Retina (tissue), 1 donor: ENCODE measurements around the gene POU6F2.

ENCODE experiments used
- DNase-seq: peaks from one replicate; pipeline ENCODE4 v3.0.0-alpha.2; 2016

The POU6F2 gene

DNA sequence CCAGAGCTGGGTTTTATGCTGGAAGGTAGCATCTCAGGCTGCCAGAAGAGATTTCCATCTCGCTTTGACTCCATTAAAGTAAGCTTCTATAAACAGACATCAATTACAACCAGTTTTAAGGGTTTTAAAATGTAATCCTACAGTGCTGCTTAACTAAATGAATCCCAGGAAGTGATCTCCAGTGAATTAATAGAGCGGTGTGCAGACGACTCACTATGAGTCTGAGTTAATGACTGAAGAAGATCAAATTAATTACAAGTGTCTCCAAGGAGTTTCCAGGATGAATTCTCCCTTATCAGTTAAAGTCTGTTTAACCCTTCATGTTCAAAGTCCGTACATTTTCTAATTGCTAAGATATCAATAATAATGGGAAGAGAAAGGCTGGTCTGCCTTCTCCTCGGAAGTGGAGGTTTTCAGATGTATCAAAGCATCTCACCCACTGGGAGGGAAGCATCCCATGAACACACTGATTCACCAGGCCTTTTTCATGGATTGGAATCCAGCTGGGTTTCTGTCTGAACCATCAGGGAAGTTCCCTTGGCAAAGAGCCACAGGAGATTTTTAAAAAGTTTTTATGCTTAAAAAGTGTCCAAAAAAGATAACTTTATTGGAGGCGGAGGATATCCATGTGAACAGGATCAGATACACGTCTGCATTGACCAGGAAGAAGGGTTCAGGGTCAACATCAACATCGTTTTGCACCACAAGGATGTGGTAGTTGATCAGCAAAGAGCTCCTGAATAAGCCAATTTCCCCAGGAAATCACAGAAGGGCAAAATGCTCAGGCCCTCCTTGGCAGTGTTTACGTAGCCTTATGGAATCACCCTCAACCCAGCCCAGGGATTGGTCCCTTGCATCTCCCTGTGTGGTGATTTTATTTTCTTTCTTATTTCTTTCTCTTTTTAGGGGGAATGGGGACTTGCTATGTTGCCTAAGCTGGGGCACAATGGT lies 288.2 kb downstream of the POU6F2 start:
- no peak for DNase-seq

DNA sequence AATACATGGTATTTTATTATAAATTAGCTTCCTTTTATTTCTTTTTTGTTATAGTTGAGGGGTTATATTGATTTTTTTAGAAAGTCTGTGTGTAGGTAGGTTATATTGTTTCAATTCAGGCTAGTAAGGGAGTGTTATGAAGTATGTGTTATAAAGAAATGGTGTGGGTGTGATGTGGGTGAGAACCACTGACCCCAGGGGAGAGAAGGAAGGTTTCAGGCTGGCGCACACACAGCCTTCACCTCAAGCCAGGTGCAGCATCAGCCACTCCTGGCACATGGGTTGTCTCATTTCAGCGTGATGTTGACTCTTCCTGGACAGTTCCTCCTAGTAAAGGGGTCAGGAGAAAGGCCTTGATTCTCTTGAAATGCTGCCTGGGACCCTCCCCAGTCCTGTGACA lies 291.3 kb downstream of the POU6F2 start:
- no peak for DNase-seq

DNA sequence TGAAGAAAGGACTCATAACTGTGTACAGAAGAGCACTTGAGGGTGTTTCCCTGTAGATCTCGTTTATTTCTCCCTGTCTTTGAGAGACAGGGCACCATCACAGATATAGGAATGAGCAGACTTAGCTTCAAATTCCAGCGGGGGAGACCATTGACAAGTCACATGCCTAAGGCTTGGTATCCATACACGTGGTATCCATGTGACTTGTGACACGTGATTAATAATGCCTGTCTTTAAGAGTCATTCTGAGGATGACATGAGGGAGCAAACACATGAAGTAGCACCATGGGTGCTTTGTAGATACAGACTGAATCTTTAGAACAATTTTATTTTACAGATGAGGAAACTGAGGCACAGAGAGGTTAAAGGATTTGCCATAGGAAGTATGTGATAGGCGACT lies 292.3 kb downstream of the POU6F2 start:
- DNase-seq = no peak

DNA sequence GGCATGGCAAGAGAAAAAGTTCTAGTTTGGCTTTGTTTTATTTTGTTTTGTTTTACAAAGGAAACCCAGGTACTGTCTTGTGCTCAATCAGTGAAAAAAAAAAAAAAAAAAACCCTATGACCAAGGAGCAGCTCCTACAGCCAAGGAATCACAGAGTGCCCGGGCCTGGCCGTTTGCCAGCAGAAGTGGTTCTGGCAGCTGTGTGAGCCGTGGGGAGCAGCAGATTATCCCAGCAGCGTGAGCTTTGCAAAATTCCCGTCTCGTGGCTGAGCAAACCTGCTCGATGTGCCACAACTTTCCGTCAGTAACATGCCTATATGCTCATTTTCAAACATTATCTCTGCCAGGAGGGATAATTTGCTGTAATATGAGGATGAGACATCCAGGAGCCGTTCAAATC lies 293.7 kb downstream of the POU6F2 start:
- no peak for DNase-seq

DNA sequence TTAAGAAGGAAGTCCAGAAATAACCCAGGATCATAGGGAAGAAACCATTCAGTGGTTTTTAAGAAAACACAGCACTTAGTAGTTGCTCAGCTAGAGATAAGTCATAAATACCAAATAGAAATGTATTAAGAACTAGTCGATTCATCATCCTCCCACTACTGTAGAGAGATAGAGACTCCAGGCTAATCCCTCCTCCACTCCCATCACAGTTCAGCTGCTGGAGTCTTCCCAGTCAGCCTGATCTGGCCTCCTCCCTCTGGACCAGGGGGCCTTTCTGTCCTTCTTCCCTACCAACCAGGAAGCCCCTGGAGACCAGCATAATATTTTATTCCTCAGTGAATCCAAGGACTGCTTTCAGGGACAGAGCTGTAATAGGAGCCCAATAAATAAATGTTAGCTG lies 294.4 kb downstream of the POU6F2 start:
- DNase-seq = no peak

DNA sequence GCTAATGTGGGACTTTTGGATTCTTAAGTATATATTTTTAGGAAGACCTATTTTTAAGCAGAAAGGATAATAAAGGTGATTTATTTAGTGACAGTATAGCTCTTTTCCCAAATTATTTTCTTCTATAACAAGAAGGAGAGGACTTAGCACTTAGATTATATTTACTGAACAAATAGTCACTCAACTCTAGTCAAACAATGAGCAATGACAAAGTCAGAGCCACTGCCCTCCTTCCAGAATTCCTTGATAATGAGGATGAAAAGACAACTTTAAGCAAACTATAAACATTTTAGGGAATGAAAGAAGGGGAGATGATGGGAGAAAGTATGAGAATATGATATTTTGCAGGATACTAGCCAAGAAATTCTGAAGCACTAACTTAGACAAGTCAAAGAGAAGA lies 295.0 kb downstream of the POU6F2 start:
- DNase-seq = no peak

DNA sequence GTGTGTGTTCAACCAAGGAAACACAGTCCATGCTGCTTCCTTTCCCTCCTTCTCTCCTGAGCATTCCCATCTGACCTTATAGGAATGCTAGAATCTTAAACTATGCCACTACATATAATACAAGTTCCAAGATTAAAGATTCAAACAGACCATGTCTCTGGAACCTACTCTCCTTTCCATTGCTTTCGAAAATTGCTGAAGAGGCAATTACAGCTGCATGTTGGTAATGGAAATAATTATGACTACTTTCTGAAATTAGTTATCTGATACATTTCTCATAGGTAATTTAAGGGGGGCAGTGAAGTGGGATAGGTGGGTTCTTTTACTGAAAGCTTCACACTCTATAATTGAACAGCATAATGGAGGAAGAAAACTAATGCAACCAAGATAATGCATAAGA lies 302.6 kb downstream of the POU6F2 start:
- DNase-seq = no peak

DNA sequence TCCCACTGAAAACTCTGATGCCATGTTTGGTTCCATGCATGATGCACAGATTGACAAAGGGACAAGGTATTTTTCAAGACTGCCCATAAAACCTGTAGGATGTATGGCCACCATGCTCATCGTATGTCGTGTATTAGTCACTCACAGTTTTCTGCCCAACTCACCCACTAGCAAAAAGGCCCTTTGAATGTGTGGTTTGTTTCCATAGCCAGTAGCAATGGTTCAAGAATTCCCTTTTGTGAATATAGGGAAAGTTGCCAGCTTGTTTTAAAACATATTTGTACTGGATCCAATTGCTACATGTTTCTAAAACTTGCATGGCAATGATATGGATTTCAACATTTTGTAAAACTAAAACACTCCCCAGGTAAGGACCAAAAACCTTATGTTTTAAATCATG lies 307.5 kb downstream of the POU6F2 start:
- no peak for DNase-seq

DNA sequence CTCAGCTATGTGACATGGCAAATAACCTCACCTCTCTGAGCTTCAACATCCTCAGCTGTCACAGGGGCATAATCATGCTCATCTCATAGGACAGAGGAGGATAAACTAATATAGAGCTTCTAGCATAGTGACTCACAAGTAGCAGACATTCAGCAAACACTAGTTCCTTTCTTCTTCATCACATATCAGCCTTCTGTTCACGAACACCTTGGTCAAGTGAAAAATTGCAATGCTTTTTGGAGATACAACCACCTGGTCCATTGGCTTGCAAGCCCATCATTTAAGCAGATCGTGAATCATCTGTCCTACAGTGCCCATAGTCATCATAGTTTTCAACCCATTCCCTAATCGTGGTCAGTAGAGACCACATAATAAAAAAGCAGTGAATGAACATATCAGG lies 310.6 kb downstream of the POU6F2 start:
- no peak for DNase-seq

DNA sequence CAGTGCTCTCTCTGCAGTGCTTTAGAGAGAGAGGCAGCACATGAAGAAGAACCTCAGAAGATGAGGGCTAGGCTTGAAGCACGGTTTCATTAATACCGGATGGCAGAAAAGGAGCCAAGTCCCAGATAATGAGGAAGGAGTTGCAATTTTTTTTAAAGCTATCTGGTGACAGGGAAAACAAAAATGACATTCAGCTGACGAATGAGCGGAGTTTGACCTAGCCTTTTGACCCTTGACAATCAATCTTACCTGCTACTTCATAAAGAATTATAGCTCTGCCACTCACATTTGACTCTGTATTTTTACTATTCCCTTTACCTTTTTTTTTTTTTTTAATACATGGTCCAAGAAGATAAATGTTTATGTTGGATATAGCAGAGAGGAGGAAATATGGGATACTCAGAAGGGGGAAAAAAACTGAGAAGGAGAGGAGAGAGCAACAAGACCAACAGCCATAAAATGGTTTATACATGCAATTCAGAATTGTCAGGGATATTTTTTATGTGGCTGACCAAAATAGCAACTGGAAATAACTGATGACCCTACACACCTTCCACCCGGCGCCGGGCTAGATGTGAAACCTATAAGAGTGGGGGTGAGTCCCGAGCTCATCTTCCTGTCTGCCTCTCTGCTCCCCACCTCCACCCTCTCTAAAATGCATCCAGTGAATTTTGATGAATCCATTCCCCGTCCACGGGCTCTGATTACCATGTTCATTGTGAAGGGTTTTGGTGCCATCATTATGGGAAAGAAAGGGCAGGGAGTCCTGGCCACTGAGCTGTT lies 314.1 kb downstream of the POU6F2 start:
- DNase-seq = no peak

DNA sequence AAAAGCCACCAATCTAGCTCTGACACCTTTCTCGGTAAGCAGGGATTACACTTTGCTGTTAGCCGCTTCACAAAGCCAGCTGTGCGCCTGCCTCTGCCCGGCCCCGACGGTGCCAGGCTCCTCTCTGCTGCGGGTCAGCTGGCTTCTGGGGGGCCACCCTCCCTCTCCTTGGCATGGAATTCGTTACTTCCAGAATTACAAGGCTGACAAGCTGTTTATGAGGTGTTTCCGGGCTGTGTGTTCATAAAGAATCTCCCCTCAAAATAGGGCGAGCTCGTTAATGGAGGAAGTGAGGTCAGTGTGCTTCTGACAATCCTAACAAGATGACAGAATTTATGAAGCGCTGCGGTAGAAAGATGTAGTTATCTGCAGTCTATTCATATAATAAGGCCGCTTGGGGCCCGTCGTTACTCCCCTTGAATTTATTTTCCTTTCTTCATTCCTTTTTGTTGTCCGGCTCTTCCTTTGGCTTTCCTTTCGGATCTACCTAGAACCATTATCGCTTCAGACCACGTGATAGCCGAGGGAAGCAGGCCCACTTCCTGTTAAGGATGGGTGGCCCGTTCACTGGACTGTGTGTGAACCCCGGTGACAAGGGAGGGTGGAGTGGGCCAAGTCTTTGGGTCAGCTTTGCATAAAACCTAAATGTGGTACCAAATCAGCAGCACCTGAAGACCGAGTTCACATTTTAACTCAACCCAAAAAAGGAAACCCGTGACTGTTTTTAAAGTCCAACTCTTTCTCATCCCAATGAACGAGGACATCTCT lies 315.5 kb downstream of the POU6F2 start:
- no peak for DNase-seq

DNA sequence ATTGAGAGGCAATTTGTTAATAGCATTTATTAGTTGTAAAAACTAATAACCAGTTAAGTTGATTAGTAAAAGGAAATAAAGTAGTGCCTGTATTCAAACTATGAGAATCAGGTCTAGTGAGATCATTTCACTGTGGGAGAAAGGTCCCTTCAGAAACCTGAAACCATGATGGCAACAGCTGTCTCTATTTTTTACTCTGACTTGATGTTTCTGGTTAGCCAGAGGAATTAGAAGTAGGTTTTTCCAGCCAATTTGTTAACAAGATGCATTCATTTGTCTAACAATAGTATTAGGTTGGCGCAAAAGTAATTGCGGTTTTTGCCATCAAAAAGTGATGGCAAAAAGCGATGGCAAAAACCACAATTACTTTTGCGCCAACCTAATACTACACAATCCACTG lies 316.3 kb downstream of the POU6F2 start:
- DNase-seq = no peak

DNA sequence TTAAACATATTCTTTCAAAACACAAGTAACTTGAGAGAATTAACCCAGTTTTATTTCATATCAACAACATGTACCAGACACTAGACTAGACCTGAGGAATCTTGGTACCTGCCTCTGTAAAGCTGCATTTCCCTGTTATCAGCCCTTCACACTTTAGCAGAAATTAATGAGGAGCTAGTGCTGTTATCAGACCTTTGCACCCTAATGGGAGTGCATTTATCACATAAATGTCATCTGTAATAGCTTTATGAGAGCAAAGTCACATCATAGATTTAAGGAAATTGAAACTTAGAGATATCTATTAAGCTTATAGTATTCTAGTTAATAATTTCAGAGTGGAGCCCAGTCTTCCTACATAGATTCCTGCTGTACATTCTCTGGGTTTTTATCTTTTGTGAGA lies 318.1 kb downstream of the POU6F2 start:
- DNase-seq = no peak

DNA sequence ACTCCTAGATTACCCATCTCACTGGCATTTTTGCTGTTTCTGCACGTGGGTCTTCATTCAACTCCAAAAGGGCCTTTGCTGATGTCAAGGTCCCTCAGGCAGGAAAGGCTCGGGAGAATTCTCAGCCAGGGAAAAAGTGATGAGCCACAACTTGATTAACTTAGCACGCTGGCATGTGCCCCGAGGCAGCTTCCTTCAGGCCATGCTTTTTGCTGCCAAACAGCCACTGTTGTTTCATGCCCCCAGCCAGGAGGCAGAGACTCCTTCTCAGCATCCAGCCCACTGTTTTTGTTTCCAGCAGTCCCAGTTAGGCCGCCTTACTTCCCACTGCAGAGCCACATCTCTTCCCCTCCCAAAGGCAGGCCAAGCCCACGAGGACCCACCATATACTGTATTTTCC lies 322.0 kb downstream of the POU6F2 start:
- DNase-seq = no peak

DNA sequence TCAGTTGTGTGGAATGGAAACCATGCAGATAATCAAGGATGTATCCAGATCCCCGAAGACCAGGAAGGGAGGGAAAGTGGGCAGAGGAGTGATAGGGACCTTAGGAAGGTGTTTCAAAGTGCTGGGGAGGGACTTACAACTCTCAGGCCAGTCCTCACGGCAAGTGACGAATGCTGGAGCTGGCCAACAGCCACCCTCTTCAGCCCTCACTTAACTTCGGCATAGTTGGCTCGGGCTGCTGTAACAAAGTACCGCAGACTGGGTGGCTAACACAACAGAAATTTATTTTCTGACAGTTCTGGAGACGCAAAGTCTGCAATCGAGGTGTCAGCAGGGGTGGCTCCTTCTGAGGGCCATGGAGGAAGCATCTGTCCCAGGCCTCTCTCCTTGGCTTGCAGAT lies 322.6 kb downstream of the POU6F2 start:
- DNase-seq = no peak

DNA sequence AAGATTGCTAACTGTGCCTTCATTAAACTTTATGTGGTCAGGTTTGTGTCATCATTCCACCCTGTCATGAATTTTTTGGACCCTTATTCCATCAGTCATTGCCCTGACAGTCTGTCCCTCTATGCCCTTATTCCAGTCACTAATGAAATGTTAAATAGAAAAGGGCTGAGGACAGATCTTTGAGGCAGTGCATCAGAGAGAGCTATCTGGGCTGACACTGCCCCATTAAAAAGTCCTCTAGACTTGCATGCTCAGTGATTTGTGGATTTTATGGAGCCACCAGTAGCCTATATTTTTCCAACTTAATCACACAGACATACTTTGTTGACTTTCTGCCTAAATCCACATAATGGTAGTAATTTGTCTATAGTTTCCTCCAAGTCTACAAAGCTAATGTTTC lies 323.8 kb downstream of the POU6F2 start:
- no peak for DNase-seq

DNA sequence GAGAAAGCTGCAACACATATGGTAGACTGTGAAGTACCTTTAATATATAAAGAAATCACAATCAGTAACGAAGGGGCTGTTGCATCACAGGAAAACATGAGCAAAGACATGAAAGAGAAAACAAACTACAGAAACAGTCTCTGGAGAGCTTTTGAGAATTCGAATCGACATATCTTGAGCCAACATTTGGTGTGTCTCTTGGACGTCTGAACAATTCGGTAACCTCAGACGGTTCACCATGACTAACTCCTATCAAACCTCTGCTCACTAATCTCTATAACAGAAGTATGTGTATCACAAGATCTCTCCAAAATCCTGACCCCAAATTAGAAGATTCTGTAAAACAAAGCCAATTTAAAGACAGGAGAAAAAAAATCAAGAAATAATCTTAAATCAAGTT lies 326.5 kb downstream of the POU6F2 start:
- DNase-seq = no peak

DNA sequence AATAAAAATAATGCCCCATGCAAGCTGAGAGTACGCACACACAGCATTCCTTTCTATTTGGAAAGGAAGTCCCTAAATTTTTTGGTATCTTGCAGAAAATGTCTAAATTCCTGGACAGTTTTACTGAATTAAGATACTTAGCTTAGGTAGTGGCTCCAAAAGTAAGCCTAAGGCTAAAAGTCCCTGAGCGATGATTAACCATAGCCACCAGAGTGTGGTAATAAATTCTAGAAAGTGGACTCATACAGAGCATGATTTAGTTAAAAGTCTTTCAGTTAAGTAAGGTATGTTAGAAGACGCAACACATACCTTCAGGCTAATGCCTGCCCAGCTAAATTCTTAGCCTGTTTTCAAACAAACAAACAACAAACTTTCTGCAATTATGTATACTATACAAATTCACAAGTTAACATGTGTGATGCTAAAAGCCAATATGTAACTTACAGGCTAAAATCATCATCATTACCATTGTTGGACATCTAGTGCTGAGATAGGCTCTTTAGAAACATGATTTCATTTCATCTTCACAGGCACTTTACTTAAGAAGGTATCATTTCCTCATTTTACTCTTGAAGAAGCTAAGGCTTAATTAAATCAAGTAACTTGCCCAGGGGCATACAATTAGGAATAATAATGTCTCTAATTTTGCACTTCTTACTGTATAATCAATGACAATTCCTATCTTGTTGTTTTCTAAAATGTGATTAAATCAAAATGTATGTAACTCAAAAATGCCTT lies 327.1 kb downstream of the POU6F2 start:
- no peak for DNase-seq

DNA sequence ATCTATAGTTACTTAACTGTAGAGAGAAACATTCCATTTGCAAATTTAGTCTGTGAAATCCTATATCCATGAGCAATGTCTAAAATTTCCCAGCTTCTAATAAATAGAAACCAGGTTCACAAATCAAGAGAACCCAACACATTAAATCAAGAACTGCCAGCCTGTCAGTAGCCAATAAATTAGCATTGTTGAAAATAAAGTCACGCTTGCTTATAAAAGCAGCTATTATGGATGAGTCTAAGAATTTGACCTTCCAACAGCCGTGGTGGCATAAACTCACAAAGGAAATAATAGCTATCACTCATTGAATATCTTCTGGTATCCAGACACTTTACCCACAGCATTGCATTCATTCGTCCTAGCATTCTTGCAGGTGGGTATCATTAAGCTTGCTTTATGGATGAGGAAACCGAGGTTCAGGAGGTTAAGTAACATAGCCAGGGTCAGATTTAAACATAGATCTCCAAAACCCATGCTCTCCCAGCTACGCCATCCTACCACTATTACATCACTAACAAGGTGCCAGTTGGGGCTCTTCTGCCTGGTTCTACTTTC lies 328.4 kb downstream of the POU6F2 start:
- no peak for DNase-seq

DNA sequence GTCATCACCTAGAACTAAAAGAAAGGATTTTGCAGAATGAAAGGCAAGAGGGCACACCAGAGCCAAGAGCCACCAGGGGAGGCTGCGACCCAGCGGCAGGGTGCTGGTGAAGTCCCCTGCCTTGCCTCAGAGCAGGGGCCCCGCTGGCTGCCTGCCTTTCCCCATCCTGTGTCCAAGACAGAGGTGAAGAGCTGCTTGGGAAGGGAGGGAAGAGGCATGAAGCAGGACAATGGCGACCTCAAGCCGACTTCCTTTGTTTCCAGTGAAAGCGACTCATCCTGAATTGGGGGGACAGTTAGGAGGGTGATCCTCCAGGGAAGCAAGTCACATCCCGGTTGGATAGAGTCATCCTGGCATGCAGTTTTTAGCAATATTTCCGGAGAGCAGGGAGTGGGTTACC lies 333.0 kb downstream of the POU6F2 start:
- no peak for DNase-seq

DNA sequence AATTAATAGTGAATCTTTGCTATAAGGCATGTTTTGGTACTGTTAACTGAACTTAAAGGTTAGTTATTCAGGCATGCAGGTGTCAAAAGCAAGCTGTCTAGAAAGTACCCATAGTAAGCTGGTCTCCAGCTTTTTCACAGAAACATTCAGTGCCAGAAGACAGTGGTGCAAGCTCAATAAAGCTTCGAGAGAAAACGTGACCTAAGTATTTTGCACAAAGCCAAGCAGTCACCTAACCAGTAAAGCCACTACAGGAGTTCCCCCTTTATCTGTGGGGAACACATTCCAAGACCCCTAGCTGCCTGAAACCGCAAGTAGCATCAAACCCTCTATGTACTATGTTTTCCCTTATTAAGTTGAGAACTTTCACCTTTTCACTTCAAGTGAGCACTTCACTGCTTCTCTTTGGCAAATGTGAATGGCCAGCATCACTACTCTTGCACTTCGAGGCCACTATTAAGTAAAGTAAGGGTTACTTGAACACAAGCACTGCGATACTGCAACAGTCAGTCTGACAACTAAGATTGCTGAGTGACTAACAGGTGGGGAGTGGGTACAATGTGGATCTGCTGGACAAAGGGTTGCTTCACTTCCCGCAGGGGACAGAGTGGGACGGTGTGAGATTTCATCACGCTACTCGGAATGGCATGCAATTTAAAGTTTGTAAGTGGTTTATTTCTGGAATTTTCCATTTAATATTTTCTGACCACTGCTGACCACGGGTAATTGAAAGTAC lies 334.7 kb downstream of the POU6F2 start:
- no peak for DNase-seq

DNA sequence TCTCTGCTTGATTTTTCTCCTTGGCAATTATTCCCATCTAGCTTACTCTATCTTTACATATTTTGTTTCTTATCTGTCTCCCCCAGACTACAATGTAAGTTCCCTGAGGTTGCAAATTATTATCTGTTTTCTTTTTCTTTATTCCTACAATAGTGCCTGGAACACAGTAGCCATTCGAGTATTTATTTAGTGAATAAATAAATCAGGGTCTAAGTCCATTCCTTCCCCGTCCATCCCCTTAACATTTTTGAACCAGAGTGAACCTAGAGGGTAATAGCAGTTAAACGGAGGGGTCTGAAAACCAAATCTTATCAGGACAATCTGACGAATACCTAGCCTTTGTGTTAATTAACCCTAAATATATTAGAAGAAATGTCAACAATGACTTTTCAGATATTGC lies 335.7 kb downstream of the POU6F2 start:
- no peak for DNase-seq
